Measurements from ENCODE around the gene ADARB1.

DNA sequence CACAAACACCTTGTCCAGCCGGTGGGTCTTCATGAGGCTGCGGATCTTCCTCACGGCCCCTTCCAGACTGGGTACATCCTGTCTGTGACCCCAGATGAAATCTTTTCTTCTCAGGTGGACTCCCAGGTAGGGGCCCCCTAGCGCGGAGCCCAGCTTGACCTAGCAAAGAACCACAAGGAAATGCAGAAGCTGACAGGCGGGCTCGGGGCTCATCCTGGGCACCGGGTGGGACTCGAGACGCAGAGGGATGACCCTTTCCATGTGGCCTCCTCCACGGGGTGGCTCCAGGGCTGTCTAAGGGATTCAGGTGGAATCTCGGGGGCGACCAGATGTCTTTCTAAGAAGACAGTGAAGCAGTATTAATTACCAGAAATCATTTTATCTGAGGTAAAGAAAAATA, 195.5 kb downstream of the ADARB1 start:
- no peak for TF ChIP-seq POLR2A (IDR thresholded peaks at IDR 0.05; ENCODE audit: low read depth, low read length)
- TF ChIP-seq, protein P1, sequence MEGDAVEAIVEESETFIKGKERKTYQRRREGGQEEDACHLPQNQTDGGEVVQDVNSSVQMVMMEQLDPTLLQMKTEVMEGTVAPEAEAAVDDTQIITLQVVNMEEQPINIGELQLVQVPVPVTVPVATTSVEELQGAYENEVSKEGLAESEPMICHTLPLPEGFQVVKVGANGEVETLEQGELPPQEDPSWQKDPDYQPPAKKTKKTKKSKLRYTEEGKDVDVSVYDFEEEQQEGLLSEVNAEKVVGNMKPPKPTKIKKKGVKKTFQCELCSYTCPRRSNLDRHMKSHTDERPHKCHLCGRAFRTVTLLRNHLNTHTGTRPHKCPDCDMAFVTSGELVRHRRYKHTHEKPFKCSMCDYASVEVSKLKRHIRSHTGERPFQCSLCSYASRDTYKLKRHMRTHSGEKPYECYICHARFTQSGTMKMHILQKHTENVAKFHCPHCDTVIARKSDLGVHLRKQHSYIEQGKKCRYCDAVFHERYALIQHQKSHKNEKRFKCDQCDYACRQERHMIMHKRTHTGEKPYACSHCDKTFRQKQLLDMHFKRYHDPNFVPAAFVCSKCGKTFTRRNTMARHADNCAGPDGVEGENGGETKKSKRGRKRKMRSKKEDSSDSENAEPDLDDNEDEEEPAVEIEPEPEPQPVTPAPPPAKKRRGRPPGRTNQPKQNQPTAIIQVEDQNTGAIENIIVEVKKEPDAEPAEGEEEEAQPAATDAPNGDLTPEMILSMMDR (conservative IDR thresholded peaks at IDR 0.05; ENCODE audit: low read depth, low read length), result no peak
- TF ChIP-seq RFX5 (IDR thresholded peaks at IDR 0.05; ENCODE audit: low read depth, low read length), result no peak
- TF ChIP-seq, protein P2, sequence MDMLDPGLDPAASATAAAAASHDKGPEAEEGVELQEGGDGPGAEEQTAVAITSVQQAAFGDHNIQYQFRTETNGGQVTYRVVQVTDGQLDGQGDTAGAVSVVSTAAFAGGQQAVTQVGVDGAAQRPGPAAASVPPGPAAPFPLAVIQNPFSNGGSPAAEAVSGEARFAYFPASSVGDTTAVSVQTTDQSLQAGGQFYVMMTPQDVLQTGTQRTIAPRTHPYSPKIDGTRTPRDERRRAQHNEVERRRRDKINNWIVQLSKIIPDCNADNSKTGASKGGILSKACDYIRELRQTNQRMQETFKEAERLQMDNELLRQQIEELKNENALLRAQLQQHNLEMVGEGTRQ (IDR thresholded peaks at IDR 0.05; ENCODE audit: low read depth, low read length), result no peak
- TF ChIP-seq BHLHE40 (IDR thresholded peaks at IDR 0.05; ENCODE audit: low read depth, low read length), result no peak
- TF ChIP-seq MAFK (IDR thresholded peaks at IDR 0.05; ENCODE audit: low read depth, low read length), result no peak
- no peak for TF ChIP-seq MAZ (IDR thresholded peaks at IDR 0.05; ENCODE audit: borderline replicate concordance, low read depth, low read length)
- TF ChIP-seq SMC3 (IDR thresholded peaks at IDR 0.05; ENCODE audit: low read depth, low read length), result no peak
- TF ChIP-seq RAD21 (IDR thresholded peaks at IDR 0.05; ENCODE audit: low read length), result no peak
- no peak for TF ChIP-seq MXI1 (IDR thresholded peaks at IDR 0.05; ENCODE audit: borderline replicate concordance, low read depth, low read length)
- TF ChIP-seq CHD1 (IDR thresholded peaks at IDR 0.05; ENCODE audit: low read depth, low read length), result no peak
- TF ChIP-seq, protein P3, sequence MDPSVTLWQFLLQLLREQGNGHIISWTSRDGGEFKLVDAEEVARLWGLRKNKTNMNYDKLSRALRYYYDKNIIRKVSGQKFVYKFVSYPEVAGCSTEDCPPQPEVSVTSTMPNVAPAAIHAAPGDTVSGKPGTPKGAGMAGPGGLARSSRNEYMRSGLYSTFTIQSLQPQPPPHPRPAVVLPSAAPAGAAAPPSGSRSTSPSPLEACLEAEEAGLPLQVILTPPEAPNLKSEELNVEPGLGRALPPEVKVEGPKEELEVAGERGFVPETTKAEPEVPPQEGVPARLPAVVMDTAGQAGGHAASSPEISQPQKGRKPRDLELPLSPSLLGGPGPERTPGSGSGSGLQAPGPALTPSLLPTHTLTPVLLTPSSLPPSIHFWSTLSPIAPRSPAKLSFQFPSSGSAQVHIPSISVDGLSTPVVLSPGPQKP (IDR thresholded peaks at IDR 0.05; ENCODE audit: borderline replicate concordance, low read depth, low read length), result no peak
- TF ChIP-seq FOS (IDR thresholded peaks at IDR 0.05; ENCODE audit: low read depth, low read length), result no peak
- no peak for TF ChIP-seq RCOR1 (IDR thresholded peaks at IDR 0.05; ENCODE audit: insufficient replicate concordance, low read length)

Data from IMR-90 (cell line).